ENCODE measurements around the gene OSGEP. TPM values are rescaled to one million over a fixed set of nuclear protein-coding genes. Genes with fewer than 3 reads are reported as not detected.

Gene OSGEP
- total and polyA plus RNA-seq, 5 donors: 17.6 to 21.9 (median 18.9) TPM

- 91% methylated on average over 2 of the region's 2 CpGs for WGBS
- intact Hi-C loops (cut with DNase I): loop anchor here in 1 of 4 donors (10.0 kb wide), 1 partner anchor 189 kb away; no protein-coding TSS in a partner anchor
- Histone ChIP-seq H3K4me3 (ENCODE audit: low read length) (no peak overlapping the region), H3K4me1 (ENCODE audit: control insufficient read depth, insufficient read depth, low read length) (peaks cover 2% of the 10 kb centered on the region), H3K27ac (ENCODE audit: low read length) (no peak overlapping the region), H3K9me3 (ENCODE audit: control insufficient read depth, low read length) (no peaks in the 10 kb centered on the region), H3K27me3 (ENCODE audit: control insufficient read depth, insufficient read depth) (no peaks in the 10 kb centered on the region)
- ATAC-seq (no peak), DNase-seq (no peak)
These were observed 38.4 kb downstream of the OSGEP start for GRCh38 chr14:20416223-20416622.

GRCh38 chr14:20415782-20416206, 38.8 kb downstream of the OSGEP start:
- no peak for ATAC-seq

GRCh38 chr14:20413744-20414082, 40.9 kb downstream of the OSGEP start:
- WGBS: under 1% methylated on average over 9 of the region's 9 CpGs
- intact Hi-C loops (cut with DNase I): loop anchor here in 3 of 4 donors (5.0 to 10.0 kb wide), 3 partner anchors 191 to 199 kb away; no protein-coding TSS in a partner anchor
- no peaks in the 10 kb centered on the region for H3K27me3 ChIP-seq (ENCODE audit: control insufficient read depth, insufficient read depth)
- peaks cover 2% of the 10 kb centered on the region for H3K4me1 ChIP-seq (ENCODE audit: control insufficient read depth, insufficient read depth, low read length)
- H3K27ac ChIP-seq (ENCODE audit: low read length): peak overlapping the region; percentile 85
- DNase-seq: no peak
- peak; percentile 25 to 45 for ATAC-seq
- no peaks in the 10 kb centered on the region for H3K9me3 ChIP-seq (ENCODE audit: control insufficient read depth, low read length)
- peak overlapping the region; percentile 48 for H3K4me3 ChIP-seq (ENCODE audit: low read length)

More at GRCh38 chr14:20415782-20416206, 38.8 kb downstream of the OSGEP start:
- WGBS: 43% methylated on average over 3 of the region's 3 CpGs
- no peak overlapping the region for H3K27ac ChIP-seq (ENCODE audit: low read length)
- intact Hi-C loops (cut with DNase I): loop anchor here in 1 of 4 donors (10.0 kb wide), 1 partner anchor 189 kb away; no protein-coding TSS in a partner anchor
- peaks cover 2% of the 10 kb centered on the region for H3K4me1 ChIP-seq (ENCODE audit: control insufficient read depth, insufficient read depth, low read length)
- no peak overlapping the region for H3K4me3 ChIP-seq (ENCODE audit: low read length)
- no peaks in the 10 kb centered on the region for H3K27me3 ChIP-seq (ENCODE audit: control insufficient read depth, insufficient read depth)
- no peak for DNase-seq
- no peaks in the 10 kb centered on the region for H3K9me3 ChIP-seq (ENCODE audit: control insufficient read depth, low read length)

GRCh38 chr14:20412876-20413743, 41.5 kb downstream of the OSGEP start, which contains the start of gene TEP1:
Gene TEP1 (minus strand): TSS chr14:20413501. CDS start chr14:20408439, 5,062 bp downstream.
- Histone ChIP-seq H3K4me3 (ENCODE audit: low read length) (peak within 1 kb of the TSS; percentile 48), H3K4me1 (ENCODE audit: control insufficient read depth, insufficient read depth, low read length) (peaks cover 2% of the 10 kb centered on the region), H3K27me3 (ENCODE audit: control insufficient read depth, insufficient read depth) (no peaks in the 10 kb centered on the region), H3K9me3 (ENCODE audit: control insufficient read depth, low read length) (no peaks in the 10 kb centered on the region), H3K27ac (ENCODE audit: low read length) (peak within 1 kb of the TSS; percentile 85)
- DNase-seq (peak; percentile 93 to 97 (median 95)), ATAC-seq (peak; percentile 97 to 99)
- under 1% methylated on average over 43 of the region's 43 CpGs for WGBS
- intact Hi-C loops (cut with DNase I): loop anchor here in 3 of 4 donors (5.0 to 10.0 kb wide), 3 partner anchors 192 to 199 kb away; no protein-coding TSS in a partner anchor

GRCh38 chr14:20412411-20412810, 42.2 kb downstream of the OSGEP start:
- H3K4me3 ChIP-seq (ENCODE audit: low read length): peak overlapping the region; percentile 48
- H3K9me3 ChIP-seq (ENCODE audit: control insufficient read depth, low read length): no peaks in the 10 kb centered on the region
- WGBS: 3% methylated on average over 7 of the region's 7 CpGs
- DNase-seq (no peak), ATAC-seq (peak in 1 of 2 donors; percentile 16)
- H3K27ac ChIP-seq (ENCODE audit: low read length): peak overlapping the region; percentile 85
- peaks cover 2% of the 10 kb centered on the region for H3K4me1 ChIP-seq (ENCODE audit: control insufficient read depth, insufficient read depth, low read length)
- intact Hi-C loops (cut with DNase I): loop anchor here in 3 of 4 donors (5.0 to 10.0 kb wide), 3 partner anchors 192 to 200 kb away; no protein-coding TSS in a partner anchor
- no peaks in the 10 kb centered on the region for H3K27me3 ChIP-seq (ENCODE audit: control insufficient read depth, insufficient read depth)

- Histone ChIP-seq H3K4me3 (ENCODE audit: low read length) (no peak overlapping the region), H3K4me1 (ENCODE audit: control insufficient read depth, insufficient read depth, low read length) (peaks cover 2% of the 10 kb centered on the region), H3K27ac (ENCODE audit: low read length) (no peak overlapping the region), H3K27me3 (ENCODE audit: control insufficient read depth, insufficient read depth) (no peaks in the 10 kb centered on the region), H3K9me3 (ENCODE audit: control insufficient read depth, low read length) (no peaks in the 10 kb centered on the region)
- DNase-seq (no peak), ATAC-seq (no peak)
- intact Hi-C loops (cut with DNase I): no loop called here
- WGBS: 61% methylated on average over 2 of the region's 2 CpGs
These were observed 45.4 kb downstream of the OSGEP start for GRCh38 chr14:20409226-20409625.

- Histone ChIP-seq H3K4me1 (ENCODE audit: control insufficient read depth, insufficient read depth, low read length) (no peaks in the 10 kb centered on the region), H3K27ac (ENCODE audit: low read length) (no peak overlapping the region), H3K27me3 (ENCODE audit: control insufficient read depth, insufficient read depth) (no peaks in the 10 kb centered on the region), H3K4me3 (ENCODE audit: low read length) (no peak overlapping the region), H3K9me3 (ENCODE audit: control insufficient read depth, low read length) (no peaks in the 10 kb centered on the region)
- ATAC-seq (no peak), DNase-seq (no peak)
- WGBS: 82% methylated on average over 11 of the region's 11 CpGs
- intact Hi-C loops (cut with DNase I): no loop called here
These were observed 51.1 kb downstream of the OSGEP start for GRCh38 chr14:20403521-20403920.

GRCh38 chr14:20400965-20401593, 53.5 kb downstream of the OSGEP start:
- ATAC-seq (no peak), DNase-seq (no peak)
- no peaks in the 10 kb centered on the region for H3K9me3 ChIP-seq (ENCODE audit: control insufficient read depth, low read length)
- intact Hi-C loops (cut with DNase I): no loop called here
- H3K27me3 ChIP-seq (ENCODE audit: control insufficient read depth, insufficient read depth): no peaks in the 10 kb centered on the region
- H3K27ac ChIP-seq (ENCODE audit: low read length): no peak overlapping the region
- H3K4me3 ChIP-seq (ENCODE audit: low read length): no peak overlapping the region
- 93% methylated on average over 10 of the region's 10 CpGs for WGBS
- no peaks in the 10 kb centered on the region for H3K4me1 ChIP-seq (ENCODE audit: control insufficient read depth, insufficient read depth, low read length)

- DNase-seq: no peak
- intact Hi-C loops (cut with DNase I): no loop called here
- ATAC-seq: no peak
- Histone ChIP-seq H3K4me3 (ENCODE audit: low read length) (no peak overlapping the region), H3K27ac (ENCODE audit: low read length) (no peak overlapping the region), H3K27me3 (ENCODE audit: control insufficient read depth, insufficient read depth) (no peaks in the 10 kb centered on the region), H3K4me1 (ENCODE audit: control insufficient read depth, insufficient read depth, low read length) (no peaks in the 10 kb centered on the region), H3K9me3 (ENCODE audit: control insufficient read depth, low read length) (no peaks in the 10 kb centered on the region)
- 97% methylated on average over 1 of the region's 1 CpG for WGBS
These were observed 54.0 kb downstream of the OSGEP start for GRCh38 chr14:20400589-20400964.

- no peaks in the 10 kb centered on the region for H3K27me3 ChIP-seq (ENCODE audit: control insufficient read depth, insufficient read depth)
- DNase-seq: no peak
- 94% methylated on average over 3 of the region's 3 CpGs for WGBS
- no peak for ATAC-seq
- H3K27ac ChIP-seq (ENCODE audit: low read length): no peak overlapping the region
- no peak overlapping the region for H3K4me3 ChIP-seq (ENCODE audit: low read length)
- H3K4me1 ChIP-seq (ENCODE audit: control insufficient read depth, insufficient read depth, low read length): no peaks in the 10 kb centered on the region
- intact Hi-C loops (cut with DNase I): no loop called here
- no peaks in the 10 kb centered on the region for H3K9me3 ChIP-seq (ENCODE audit: control insufficient read depth, low read length)
These were observed 57.1 kb downstream of the OSGEP start for GRCh38 chr14:20397511-20397910.

Measured in right cardiac atrium (tissue), 5 donors.